PC-3 (cell line): ENCODE data around the gene LMO2. TPM values are rescaled to one million over a fixed set of nuclear protein-coding genes. Genes with fewer than 3 reads are reported as not detected.

ENCODE experiments used
- ATAC-seq: fragments of 200-7000 bp; cut with Tn5 transposase; 2 replicates; pipeline ENCODE4 v1.9.1; 2020; ENCODE audit warnings: mild to moderate bottlenecking, moderate library complexity
- BruUV-seq: library from RNA; stranded (reverse); fragments of 400-500 nt; replicated peaks from 2 replicates; lab custom pipeline; 2021; lab: Mats Ljungman, UMichigan
- CTCF ChIA-PET: fragments of 300-600 bp; sonication (Branson Sonifier 250); formaldehyde crosslinking; loops from one replicate; lab custom pipeline; 2022; ENCODE audit warnings: antibody characterized with exemption; lab: Charles Lee
- POLR2A ChIA-PET: fragments of 300-600 bp; sonication (Branson Sonifier 250); formaldehyde crosslinking; loops from one replicate; lab custom pipeline; 2022; ENCODE audit warnings: antibody characterized with exemption; ENCODE audit not compliant: unreplicated experiment; lab: Charles Lee
- DNase-seq: peaks from one replicate; pipeline ENCODE4 v3.0.0-alpha.2; 2015
- H2AFZ ChIP-seq: fragments of 300-600 bp; sonication (generic); 2 replicates; pipeline ENCODE4 v1.6.0; 2016; ENCODE audit warnings: antibody characterized with exemption, low read length
- H3F3A ChIP-seq: fragments of 300-600 bp; sonication (generic); one replicate; pipeline ENCODE4 v1.6.0; 2017; ENCODE audit warnings: antibody characterized with exemption, low read length, control low read depth, mild to moderate bottlenecking; ENCODE audit not compliant: unreplicated experiment
- H3K27ac ChIP-seq: fragments of 300-600 bp; sonication (generic); 2 replicates; pipeline ENCODE4 v1.5.1; 2016; ENCODE audit warnings: mild to moderate bottlenecking, low read length
- H3K27me3 ChIP-seq: fragments of 300-600 bp; sonication (generic); 2 replicates; pipeline ENCODE4 v1.6.1; 2016; ENCODE audit warnings: low read length, mixed read lengths
- H3K36me3 ChIP-seq: fragments of 300-600 bp; sonication (generic); 2 replicates; pipeline ENCODE4 v1.6.1; 2016; ENCODE audit warnings: low read depth, mixed run types, low read length, mixed read lengths
- H3K4me1 ChIP-seq: fragments of 300-600 bp; sonication (generic); 2 replicates; pipeline ENCODE4 v1.5.1; 2016; ENCODE audit warnings: low read length; ENCODE audit not compliant: insufficient read depth
- H3K4me2 ChIP-seq: fragments of 300-600 bp; sonication (generic); 2 replicates; pipeline ENCODE4 v1.6.0; 2016; ENCODE audit warnings: low read length
- H3K4me3 ChIP-seq: fragments of 300-600 bp; sonication (generic); 2 replicates; pipeline ENCODE4 v1.5.1; 2016; ENCODE audit warnings: mild to moderate bottlenecking, low read length, mixed read lengths
- H3K79me2 ChIP-seq: fragments of 300-600 bp; sonication (generic); 2 replicates; pipeline ENCODE4 v1.6.1; 2017; ENCODE audit warnings: low read length, mixed read lengths
- H3K9ac ChIP-seq: fragments of 300-600 bp; sonication (generic); 2 replicates; pipeline ENCODE4 v1.6.0; 2016; ENCODE audit warnings: mild to moderate bottlenecking, low read length
- H3K9me2 ChIP-seq: fragments of 300-600 bp; sonication (generic); replicated peaks from 2 replicates; pipeline ENCODE4 v1.6.1; 2016; ENCODE audit warnings: mixed run types, low read length, mixed read lengths
- H3K9me3 ChIP-seq: fragments of 300-600 bp; sonication (generic); 2 replicates; pipeline ENCODE4 v1.6.1; 2016; ENCODE audit warnings: low read length, mixed read lengths
- H4K20me1 ChIP-seq: fragments of 300-600 bp; sonication (generic); 2 replicates; pipeline ENCODE4 v1.6.1; 2016; ENCODE audit warnings: low read length, mixed read lengths
- EZH2 ChIP-seq: fragments of 300-600 bp; sonication (generic); IDR thresholded peaks from one replicate; pipeline ENCODE4 v1.6.1; 2017; ENCODE audit warnings: antibody characterized with exemption, mild to moderate bottlenecking, low read length; ENCODE audit not compliant: unreplicated experiment
- EZH2phosphoT487 ChIP-seq: fragments of 300-600 bp; sonication (generic); IDR thresholded peaks from 2 replicates; pipeline ENCODE4 v1.6.1; 2018; ENCODE audit warnings: mild to moderate bottlenecking, antibody characterized with exemption, low read length, borderline replicate concordance
- intact Hi-C: fragments of 100-400 bp; cut with micrococcal nuclease; formaldehyde crosslinking; loops from 2 replicates; pipeline ENCODE4 v1.9.0; 2023
- total RNA-seq: library from RNA; depleted of rRNA; stranded (reverse); fragments of >200 nt; gene quantifications from 2 replicates; pipeline ENCODE4 v1.2.3, GENCODE V29; 2014
- TF ChIP-seq, protein P1 (sequence below): fragments of 300-600 bp; sonication (generic); conservative IDR thresholded peaks from 2 replicates; pipeline ENCODE4 v1.5.1; 2017; ENCODE audit warnings: antibody characterized with exemption, low read depth, mild to moderate bottlenecking, low read length

Gene LMO2
- total RNA-seq, 1 experiment from 2014 or later, result 0.51 TPM

DNA sequence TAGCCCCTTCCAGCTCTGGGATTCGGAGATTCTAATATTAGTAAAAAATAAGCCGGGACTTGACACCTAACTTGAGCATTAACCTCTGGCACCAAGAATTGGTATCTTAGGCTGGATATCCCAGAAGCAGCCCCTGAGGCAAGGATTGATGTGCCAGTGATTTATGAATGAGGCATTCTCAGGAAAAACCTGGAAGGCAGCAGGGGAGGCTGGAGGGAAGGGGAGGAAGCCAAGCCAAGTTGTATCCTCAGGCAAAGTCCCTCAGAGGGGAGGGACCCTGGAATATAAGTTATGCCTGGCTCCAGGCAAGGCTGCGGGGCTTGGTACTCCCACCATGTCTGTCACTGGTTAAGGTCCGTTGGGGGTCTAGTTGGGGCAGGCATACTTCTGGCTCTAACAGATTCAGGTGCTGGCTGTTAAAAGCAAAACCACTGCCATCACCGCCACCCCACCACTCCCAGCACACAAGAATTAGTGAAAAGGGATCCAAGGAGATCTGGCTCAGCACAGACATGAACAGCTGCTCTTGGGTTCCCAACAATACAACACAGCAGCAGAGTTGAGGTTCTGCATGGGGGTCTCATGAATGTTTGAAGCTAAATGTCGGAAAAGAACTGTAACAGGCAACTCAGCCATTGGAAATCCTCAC, 29.8 kb downstream of the LMO2 start:
- POLR2A ChIA-PET, result no interaction called here

DNA sequence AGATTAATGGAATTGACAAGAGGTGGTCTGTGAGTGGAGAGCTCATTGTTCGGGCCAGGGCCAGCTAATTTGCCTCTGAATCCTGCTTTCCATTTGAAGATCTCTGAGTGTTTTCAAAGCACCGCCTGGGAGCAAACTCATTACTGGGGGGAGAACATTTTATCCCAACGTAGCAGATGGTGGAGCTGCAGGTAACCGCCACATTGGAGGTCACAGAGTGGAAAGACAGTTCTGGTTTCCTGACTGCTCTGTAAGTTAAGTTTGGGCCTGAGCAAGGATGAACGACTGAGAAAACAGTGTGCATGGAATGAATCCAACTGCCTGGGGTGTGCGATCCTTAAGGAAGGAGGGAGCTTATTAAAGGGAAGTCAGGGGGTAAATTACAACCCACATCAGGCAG, 30.5 kb downstream of the LMO2 start:
- H3K9me3 ChIP-seq, result no peaks in the 10 kb centered on the region
- intact Hi-C loops, result no loop called here
- POLR2A ChIA-PET, result no interaction called here
- ATAC-seq, result no peak
- no peaks in the 10 kb centered on the region for H3F3A ChIP-seq
- DNase-seq, result no peak
- H3K27ac ChIP-seq, result no peak overlapping the region
- H3K4me3 ChIP-seq, result no peak overlapping the region
- H3K4me2 ChIP-seq, result no peak overlapping the region
- H3K9ac ChIP-seq, result no peak overlapping the region
- no TSS peak for BruUV-seq
- CTCF ChIA-PET, result no interaction called here
- TF ChIP-seq, protein P1, sequence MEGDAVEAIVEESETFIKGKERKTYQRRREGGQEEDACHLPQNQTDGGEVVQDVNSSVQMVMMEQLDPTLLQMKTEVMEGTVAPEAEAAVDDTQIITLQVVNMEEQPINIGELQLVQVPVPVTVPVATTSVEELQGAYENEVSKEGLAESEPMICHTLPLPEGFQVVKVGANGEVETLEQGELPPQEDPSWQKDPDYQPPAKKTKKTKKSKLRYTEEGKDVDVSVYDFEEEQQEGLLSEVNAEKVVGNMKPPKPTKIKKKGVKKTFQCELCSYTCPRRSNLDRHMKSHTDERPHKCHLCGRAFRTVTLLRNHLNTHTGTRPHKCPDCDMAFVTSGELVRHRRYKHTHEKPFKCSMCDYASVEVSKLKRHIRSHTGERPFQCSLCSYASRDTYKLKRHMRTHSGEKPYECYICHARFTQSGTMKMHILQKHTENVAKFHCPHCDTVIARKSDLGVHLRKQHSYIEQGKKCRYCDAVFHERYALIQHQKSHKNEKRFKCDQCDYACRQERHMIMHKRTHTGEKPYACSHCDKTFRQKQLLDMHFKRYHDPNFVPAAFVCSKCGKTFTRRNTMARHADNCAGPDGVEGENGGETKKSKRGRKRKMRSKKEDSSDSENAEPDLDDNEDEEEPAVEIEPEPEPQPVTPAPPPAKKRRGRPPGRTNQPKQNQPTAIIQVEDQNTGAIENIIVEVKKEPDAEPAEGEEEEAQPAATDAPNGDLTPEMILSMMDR, result no peak
- TF ChIP-seq EZH2 (no peak), EZH2phosphoT487 (no peak)
- H3K4me1 ChIP-seq, result no peaks in the 10 kb centered on the region
- no peaks in the 10 kb centered on the region for H3K9me2 ChIP-seq
- H4K20me1 ChIP-seq, result no peaks in the 10 kb centered on the region
- no peaks in the 10 kb centered on the region for H3K79me2 ChIP-seq
- no peak overlapping the region for H2AFZ ChIP-seq
- no peaks in the 10 kb centered on the region for H3K36me3 ChIP-seq
- H3K27me3 ChIP-seq, result peaks cover 65% of the 10 kb centered on the region

More for the DNA sequence above, 29.8 kb downstream of the LMO2 start:
- H3K36me3 ChIP-seq, result no peaks in the 10 kb centered on the region
- no peaks in the 10 kb centered on the region for H3F3A ChIP-seq
- no peaks in the 10 kb centered on the region for H3K9me3 ChIP-seq
- H3K9me2 ChIP-seq, result no peaks in the 10 kb centered on the region
- H4K20me1 ChIP-seq, result no peaks in the 10 kb centered on the region
- CTCF ChIA-PET, result no interaction called here
- H3K9ac ChIP-seq, result no peak overlapping the region
- DNase-seq, result no peak
- H3K4me1 ChIP-seq, result no peaks in the 10 kb centered on the region
- peaks cover 70% of the 10 kb centered on the region for H3K27me3 ChIP-seq
- TF ChIP-seq EZH2phosphoT487, result no peak
- TF ChIP-seq, protein P1, result no peak
- TF ChIP-seq EZH2, result no peak
- no peaks in the 10 kb centered on the region for H3K79me2 ChIP-seq
- no peak overlapping the region for H3K4me2 ChIP-seq
- intact Hi-C loops, result no loop called here
- H2AFZ ChIP-seq, result no peak overlapping the region
- BruUV-seq, result no TSS peak
- no peak overlapping the region for H3K4me3 ChIP-seq
- no peak overlapping the region for H3K27ac ChIP-seq
- no peak for ATAC-seq

DNA sequence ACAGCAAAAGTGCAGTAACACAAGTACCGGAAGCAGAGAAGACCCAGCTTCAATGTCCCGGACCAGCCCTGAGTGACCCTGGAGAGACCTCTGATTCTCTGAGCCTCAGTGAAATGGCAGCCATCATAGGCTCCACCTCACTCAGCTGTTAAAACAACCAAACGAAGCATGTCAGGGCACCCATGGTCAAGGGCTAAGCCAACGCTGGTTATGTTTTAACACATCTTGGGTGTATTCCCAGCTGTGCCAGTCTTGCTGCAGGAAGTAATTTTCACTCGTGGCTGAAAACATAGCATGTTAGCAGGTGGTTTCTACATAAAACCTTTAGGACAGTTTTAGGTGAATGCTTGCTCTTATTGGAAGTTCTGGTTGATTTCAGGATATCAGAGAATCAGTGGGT, 30.9 kb downstream of the LMO2 start:
- H4K20me1 ChIP-seq, result no peaks in the 10 kb centered on the region
- CTCF ChIA-PET, result no interaction called here
- no TSS peak for BruUV-seq

More for the DNA sequence above, 30.9 kb downstream of the LMO2 start:
- Histone ChIP-seq H3K36me3 (no peaks in the 10 kb centered on the region), H3F3A (no peaks in the 10 kb centered on the region), H3K4me1 (no peaks in the 10 kb centered on the region), H3K9ac (no peak overlapping the region), H3K4me2 (no peak overlapping the region), H3K4me3 (no peak overlapping the region), H2AFZ (no peak overlapping the region), H3K9me2 (no peaks in the 10 kb centered on the region), H3K79me2 (no peaks in the 10 kb centered on the region), H3K27me3 (peaks cover 65% of the 10 kb centered on the region), H3K9me3 (no peaks in the 10 kb centered on the region), H3K27ac (no peak overlapping the region)
- TF ChIP-seq EZH2 (no peak), EZH2phosphoT487 (no peak)
- TF ChIP-seq, protein P1, result no peak
- POLR2A ChIA-PET, result no interaction called here
- ATAC-seq (no peak), DNase-seq (no peak)
- intact Hi-C loops, result no loop called here
